Measurements from ENCODE around the gene EFL1. TPM values are rescaled to one million over a fixed set of nuclear protein-coding genes. Genes with fewer than 3 reads are reported as not detected.

The EFL1 gene
- total and polyA plus RNA-seq, 9 of the 15 experiments (the other 6 are each of a cell fraction or from before 2014, with no cell fraction given) = 4.8 to 32.5 (median 16.9) TPM

GRCh38 chr15:82093774-82094211, 168.7 kb downstream of the EFL1 start (continued):
- no peak for TF ChIP-seq SMAD1 (IDR thresholded peaks at IDR 0.05; ENCODE audit: low read depth, low read length, partially characterized antibody)
- TF ChIP-seq SLC30A9 (CRISPR knock-in tag; IDR thresholded peaks at IDR 0.05) = no peak
- TF ChIP-seq MECOM (CRISPR knock-in tag; IDR thresholded peaks at IDR 0.05) = peak; percentile 62; the same call in 1 of the 2 replicates
- no peak for TF ChIP-seq CBX2 (IDR thresholded peaks at IDR 0.05; ENCODE audit: insufficient read depth, low read length, poor library complexity, severe bottlenecking)
- TF ChIP-seq ZNF551 (CRISPR knock-in tag; IDR thresholded peaks at IDR 0.05) = no peak
- TF ChIP-seq, protein P1, sequence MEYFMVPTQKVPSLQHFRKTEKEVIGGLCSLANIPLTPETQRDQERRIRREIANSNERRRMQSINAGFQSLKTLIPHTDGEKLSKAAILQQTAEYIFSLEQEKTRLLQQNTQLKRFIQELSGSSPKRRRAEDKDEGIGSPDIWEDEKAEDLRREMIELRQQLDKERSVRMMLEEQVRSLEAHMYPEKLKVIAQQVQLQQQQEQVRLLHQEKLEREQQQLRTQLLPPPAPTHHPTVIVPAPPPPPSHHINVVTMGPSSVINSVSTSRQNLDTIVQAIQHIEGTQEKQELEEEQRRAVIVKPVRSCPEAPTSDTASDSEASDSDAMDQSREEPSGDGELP (CRISPR knock-in tag; IDR thresholded peaks at IDR 0.05; ENCODE audit: borderline replicate concordance) = peak; percentile 27; the same call in 1 of the 2 replicates
- no peak for TF ChIP-seq PHB (CRISPR knock-in tag; IDR thresholded peaks at IDR 0.05)
- no peak for TF ChIP-seq CHD1 (IDR thresholded peaks at IDR 0.05; ENCODE audit: low read length)
- TF ChIP-seq MAZ (CRISPR knock-in tag; conservative IDR thresholded peaks at IDR 0.05 in 1 of 2, IDR thresholded peaks at IDR 0.05 in 1 of 2) = peak in 1 of 2 experiments; percentile 32; a peak in 1 of 4 replicates
- peak; percentile 89 for TF ChIP-seq CEBPG (CRISPR knock-in tag; IDR thresholded peaks at IDR 0.05)
- peak; percentile 87 to 99 for TF ChIP-seq CEBPG (tag; conservative IDR thresholded peaks at IDR 0.05 in 1 of 2, IDR thresholded peaks at IDR 0.05 in 1 of 2)
- TF ChIP-seq MYC (IDR thresholded peaks at IDR 0.05; ENCODE audit: low read depth, low read length) = peak; percentile 45; the same call in 1 of the 2 replicates
- no peak for TF ChIP-seq MYC (CRISPR knock-in tag; IDR thresholded peaks at IDR 0.05; ENCODE audit: borderline replicate concordance, low read depth)
- TF ChIP-seq POU5F1 (IDR thresholded peaks at IDR 0.05; ENCODE audit: borderline replicate concordance, low read depth, low read length, partially characterized antibody) = no peak
- no peak for TF ChIP-seq C11orf30 (IDR thresholded peaks at IDR 0.05; ENCODE audit: low read depth)
- TF ChIP-seq ZNF57 (CRISPR knock-in tag; IDR thresholded peaks at IDR 0.05) = peak; percentile 94
- TF ChIP-seq CBFA2T2 (conservative IDR thresholded peaks at IDR 0.05) = no peak
- TF ChIP-seq MTA1 (IDR thresholded peaks at IDR 0.05; ENCODE audit: borderline replicate concordance) = peak; percentile 19; the same call in 1 of the 2 replicates
- TF ChIP-seq E2F8 (IDR thresholded peaks at IDR 0.05; ENCODE audit: low read depth, partially characterized antibody) = no peak
- TF ChIP-seq BCOR (IDR thresholded peaks at IDR 0.05) = 0 out of 2 replicates have a peak, but pooled peaks have one; percentile 15
- peak; percentile 92 for TF ChIP-seq PKNOX1 (IDR thresholded peaks at IDR 0.05)
- no peak for TF ChIP-seq PPARD (CRISPR knock-in tag; IDR thresholded peaks at IDR 0.05)
- TF ChIP-seq SIN3B (IDR thresholded peaks at IDR 0.05; ENCODE audit: low read depth) = no peak
- TF ChIP-seq, protein P2, sequence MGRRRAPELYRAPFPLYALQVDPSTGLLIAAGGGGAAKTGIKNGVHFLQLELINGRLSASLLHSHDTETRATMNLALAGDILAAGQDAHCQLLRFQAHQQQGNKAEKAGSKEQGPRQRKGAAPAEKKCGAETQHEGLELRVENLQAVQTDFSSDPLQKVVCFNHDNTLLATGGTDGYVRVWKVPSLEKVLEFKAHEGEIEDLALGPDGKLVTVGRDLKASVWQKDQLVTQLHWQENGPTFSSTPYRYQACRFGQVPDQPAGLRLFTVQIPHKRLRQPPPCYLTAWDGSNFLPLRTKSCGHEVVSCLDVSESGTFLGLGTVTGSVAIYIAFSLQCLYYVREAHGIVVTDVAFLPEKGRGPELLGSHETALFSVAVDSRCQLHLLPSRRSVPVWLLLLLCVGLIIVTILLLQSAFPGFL (CRISPR knock-in tag; IDR thresholded peaks at IDR 0.05) = no peak
- TF ChIP-seq CEBPB (tag; IDR thresholded peaks at IDR 0.05) = peak; percentile 87

Measured in K562 (cell line).